DOHH2 (cell line): ENCODE measurements around the gene UPF3B.

Experiments used
- EZH2phosphoT487 ChIP-seq: fragments of 200-600 bp; sonication (generic); IDR thresholded peaks from 2 replicates; pipeline ENCODE4 v1.6.1; 2017; ENCODE audit warnings: borderline replicate concordance, mild to moderate bottlenecking, antibody characterized with exemption, low read length, moderate library complexity, mixed read lengths
- TF ChIP-seq, protein P1 (sequence below): fragments of 200-600 bp; sonication (generic); IDR thresholded peaks from one replicate; pipeline ENCODE4 v1.5.1; 2014; ENCODE audit warnings: antibody characterized with exemption, mild to moderate bottlenecking, low read depth, low read length; ENCODE audit not compliant: poor library complexity, severe bottlenecking

DNA sequence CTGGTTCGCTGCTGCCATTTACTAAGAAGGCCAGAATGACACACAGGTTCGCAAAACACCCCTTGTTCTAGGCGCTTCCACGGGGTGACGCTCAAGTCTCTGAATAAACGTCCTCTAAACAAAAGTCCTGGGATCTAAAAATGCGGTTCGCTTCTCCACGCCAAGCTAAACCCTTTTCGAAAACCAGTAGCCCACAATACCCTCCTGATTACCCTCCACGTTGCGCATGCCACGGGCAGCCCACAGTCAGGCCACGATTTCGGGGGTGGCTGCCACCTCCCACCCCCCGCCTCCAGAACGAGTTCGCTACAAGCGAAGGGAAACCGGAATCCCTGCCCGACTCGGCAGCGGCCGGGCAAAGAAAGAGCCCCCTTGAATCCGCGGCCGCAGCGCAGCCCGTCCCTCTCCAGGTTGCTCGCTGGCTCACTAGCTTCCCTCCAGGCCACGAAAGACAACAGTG lies 61.8 kb downstream of the UPF3B start:
- TF ChIP-seq, protein P1, sequence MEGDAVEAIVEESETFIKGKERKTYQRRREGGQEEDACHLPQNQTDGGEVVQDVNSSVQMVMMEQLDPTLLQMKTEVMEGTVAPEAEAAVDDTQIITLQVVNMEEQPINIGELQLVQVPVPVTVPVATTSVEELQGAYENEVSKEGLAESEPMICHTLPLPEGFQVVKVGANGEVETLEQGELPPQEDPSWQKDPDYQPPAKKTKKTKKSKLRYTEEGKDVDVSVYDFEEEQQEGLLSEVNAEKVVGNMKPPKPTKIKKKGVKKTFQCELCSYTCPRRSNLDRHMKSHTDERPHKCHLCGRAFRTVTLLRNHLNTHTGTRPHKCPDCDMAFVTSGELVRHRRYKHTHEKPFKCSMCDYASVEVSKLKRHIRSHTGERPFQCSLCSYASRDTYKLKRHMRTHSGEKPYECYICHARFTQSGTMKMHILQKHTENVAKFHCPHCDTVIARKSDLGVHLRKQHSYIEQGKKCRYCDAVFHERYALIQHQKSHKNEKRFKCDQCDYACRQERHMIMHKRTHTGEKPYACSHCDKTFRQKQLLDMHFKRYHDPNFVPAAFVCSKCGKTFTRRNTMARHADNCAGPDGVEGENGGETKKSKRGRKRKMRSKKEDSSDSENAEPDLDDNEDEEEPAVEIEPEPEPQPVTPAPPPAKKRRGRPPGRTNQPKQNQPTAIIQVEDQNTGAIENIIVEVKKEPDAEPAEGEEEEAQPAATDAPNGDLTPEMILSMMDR, result peak; percentile 21
- TF ChIP-seq EZH2phosphoT487, result no peak
